GM18519 (cell line): ENCODE measurements around the gene ANKLE2.

ENCODE experiments used
- ATAC-seq: cut with Tn5 transposase; IDR thresholded peaks from one replicate; pipeline ENCODE4 v1.9.1; 2021; ENCODE audit warnings: mild to moderate bottlenecking, moderate library complexity; ENCODE audit not compliant: unreplicated experiment, low FRiP score

ANKLE2 gene

GRCh38 chr12:132748319-132748718 is 13.3 kb downstream of the ANKLE2 start:
- no peak for ATAC-seq

GRCh38 chr12:132747896-132748295 is 13.7 kb downstream of the ANKLE2 start:
- no peak for ATAC-seq

- no peak for ATAC-seq
Measured at GRCh38 chr12:132747395-132747794, 14.2 kb downstream of the ANKLE2 start.

- no peak for ATAC-seq
Measured at GRCh38 chr12:132746613-132747012, 15.0 kb downstream of the ANKLE2 start.

DNA sequence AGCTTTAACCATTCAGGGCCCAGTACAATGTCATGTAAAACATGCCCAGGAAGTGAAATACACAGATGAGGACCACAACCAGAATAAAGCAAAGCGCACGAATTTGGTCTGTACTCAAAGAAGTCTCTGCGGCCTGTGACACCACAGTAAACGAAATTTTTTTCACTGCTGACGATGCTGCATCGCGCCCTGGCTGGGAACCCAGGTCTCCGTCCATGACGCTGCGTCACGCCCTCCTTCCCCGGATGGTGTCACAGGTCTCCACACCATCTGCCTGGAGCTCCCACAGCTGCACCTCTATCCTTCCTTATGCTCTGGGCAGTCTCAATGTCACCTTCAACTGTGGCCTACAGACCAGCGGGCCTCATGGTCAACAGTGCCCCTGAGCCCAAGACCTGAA is 17.8 kb downstream of the ANKLE2 start:
- no peak for ATAC-seq

- no peak for ATAC-seq
Measured at GRCh38 chr12:132741620-132742019, 20.0 kb downstream of the ANKLE2 start.

GRCh38 chr12:132740652-132741051 is 21.0 kb downstream of the ANKLE2 start:
- no peak for ATAC-seq

DNA sequence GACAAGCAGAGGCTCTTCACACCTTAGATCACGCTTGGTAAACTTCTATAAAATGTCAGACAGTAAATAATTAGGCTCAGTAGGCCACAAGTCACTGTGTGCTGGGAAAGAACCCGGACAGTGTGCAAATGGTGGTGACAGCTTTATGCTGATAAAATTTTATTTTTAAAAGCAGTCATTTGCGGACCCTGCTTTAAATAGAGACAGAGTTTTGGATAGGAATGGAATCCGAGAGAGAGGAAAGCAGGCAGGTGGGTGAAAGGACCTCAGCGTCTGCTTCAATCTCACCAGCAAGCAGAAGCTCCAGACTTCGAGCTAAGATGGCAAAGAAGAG is 21.4 kb downstream of the ANKLE2 start:
- ATAC-seq: no peak

DNA sequence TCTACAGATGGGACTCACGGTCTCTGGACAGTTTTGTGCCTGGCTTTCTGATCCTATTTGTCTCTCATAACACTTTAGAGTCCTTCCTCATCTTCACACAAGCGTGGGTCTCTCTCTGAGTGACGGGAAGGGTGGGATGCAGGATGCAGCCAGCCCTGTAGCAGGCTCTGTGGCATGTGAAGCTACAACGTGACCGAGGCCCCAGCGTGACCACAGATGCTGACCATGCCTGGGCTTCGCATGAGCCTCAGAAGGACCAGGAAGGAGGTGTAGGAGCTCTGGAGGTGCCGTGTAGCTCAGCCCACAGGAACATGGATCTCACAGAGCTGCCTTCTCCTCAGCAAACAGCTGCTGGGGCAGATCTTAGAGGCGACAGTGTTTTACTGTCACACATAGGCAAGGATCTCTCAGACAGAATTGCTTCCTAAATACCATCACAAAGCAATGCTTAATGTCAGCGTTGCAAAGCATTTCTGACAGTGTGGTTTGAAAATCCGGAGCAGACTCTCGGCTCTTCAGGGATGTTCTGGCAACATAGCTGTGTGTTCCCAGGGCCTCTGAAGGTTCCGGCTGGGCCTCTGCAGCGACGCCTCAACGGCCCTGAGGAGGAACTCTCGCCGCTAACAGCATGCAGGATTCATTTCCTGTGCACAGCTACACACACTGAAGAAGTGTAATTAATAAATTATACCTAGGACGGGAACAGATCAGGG is 21.9 kb downstream of the ANKLE2 start:
- no peak for ATAC-seq

GRCh38 chr12:132736913-132737312 is 24.7 kb downstream of the ANKLE2 start:
- ATAC-seq: no peak

- ATAC-seq: no peak
Measured at GRCh38 chr12:132736378-132736777, 25.3 kb downstream of the ANKLE2 start.

DNA sequence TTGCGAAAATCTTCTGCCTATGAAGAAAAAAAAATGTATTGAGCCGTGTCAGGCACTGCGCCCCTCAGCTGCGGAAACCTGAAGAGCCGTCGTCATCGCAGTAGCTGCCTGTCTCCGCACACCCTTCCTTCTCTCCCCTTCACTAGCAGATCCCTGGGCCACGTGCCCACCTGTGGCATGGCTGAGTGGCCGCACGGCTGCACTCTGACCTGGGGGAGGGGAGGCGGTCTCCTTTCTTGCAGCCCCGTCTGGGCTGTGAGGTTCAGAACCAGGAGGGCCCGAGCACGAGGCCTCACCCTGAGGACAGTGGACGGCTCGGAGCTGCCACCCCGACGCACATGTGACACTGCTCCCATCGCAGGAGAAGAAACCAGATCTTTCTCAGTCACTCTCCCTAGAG is 26.1 kb downstream of the ANKLE2 start:
- ATAC-seq: no peak

DNA sequence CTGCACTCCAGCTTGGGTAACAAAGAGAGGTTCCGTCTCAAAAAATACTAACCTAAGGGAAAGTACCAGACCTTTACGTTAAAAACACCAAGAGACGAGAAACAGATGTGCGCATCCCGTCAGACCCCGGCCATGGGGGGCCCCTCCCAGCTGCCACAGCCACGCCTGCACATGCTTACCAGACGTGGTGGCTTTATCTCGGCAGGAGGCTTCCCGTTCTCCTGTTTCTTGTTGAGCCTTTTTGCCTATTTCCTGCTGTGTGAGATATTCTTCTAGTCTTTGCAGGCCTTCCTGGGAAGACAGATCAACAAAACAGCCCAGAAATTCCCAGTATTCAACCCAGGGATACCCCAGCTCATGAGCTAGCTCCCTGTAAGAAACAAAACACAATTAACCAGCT is 27.4 kb downstream of the ANKLE2 start:
- ATAC-seq: no peak

GRCh38 chr12:132731574-132731973 is 30.1 kb downstream of the ANKLE2 start:
- ATAC-seq: no peak

DNA sequence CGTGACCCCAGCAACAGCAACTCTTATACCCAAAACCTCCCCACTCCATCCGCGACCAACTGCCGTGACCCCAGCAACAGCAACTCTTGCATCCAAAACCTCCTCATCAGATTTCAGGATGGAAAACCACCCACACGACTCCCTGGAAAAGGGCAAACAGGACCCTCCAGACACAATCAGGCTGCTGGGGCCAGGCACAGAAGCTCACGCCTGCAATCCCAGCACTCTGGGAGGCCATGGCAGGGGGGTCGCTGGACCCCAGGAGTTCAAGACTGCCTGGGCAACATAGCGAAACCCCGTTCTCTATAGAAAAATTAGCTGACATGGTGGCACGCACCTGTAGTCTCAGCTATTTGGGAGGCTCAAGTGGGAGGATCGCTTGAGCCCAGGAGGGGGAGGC is 31.3 kb downstream of the ANKLE2 start:
- ATAC-seq: no peak

DNA sequence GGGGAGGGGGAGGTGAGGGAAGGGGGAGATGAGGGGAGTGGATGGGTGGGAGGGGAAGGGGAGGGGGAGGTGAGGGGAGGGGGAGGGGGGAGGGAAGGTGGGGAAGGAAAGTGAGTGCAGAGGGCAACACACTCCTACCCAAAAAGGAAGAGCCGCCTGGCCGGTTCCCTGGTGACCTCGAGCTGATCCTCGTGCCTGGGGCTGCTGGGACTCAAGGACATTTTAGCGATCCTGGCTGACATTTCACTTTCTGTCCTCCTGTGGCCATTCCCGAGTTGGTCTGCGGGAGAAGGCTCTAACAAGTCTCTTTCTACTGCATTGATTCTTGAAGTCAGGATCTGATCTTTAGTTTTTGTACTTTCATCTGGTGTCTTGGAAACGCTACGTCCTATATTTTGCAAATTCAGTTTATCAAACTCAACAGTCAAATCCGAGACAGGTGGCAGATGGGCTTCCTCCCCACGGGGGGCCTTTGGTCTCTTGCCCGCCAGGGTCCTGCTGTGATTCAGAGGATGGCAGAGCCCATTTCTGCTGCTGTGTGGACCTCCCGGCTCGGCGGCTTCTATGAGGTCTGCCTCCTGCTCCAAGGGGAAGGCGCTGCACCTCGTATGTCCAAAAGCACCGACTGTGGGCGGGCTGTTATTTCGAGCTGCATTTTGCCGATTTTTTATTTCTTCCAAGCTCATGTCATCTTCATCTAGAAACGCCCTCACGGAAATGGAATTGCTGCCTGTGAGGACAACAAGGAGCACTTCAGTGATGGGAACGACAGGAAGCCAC is 31.9 kb downstream of the ANKLE2 start:
- no peak for ATAC-seq

- no peak for ATAC-seq
Measured at GRCh38 chr12:132728502-132728901, 33.1 kb downstream of the ANKLE2 start.

GRCh38 chr12:132727091-132727794 is 34.4 kb downstream of the ANKLE2 start:
- no peak for ATAC-seq

DNA sequence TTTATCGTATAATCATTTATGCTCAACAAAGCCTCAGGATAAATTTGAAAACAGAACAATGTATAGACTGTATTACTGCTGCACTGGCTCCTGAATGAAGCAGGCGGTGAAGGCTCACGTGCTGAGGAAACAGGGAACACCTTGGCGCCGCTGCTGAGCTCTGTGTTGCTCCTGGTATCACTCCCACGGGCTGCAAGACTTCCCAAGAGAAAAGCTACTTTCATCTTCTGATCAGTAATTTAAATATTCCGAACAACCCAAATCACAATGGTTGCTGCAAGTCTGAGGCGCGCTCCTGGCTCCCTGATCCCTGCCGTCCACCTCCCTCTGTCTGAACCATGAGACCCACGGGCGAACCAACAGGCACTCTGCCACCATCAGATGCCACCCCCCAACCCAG is 35.2 kb downstream of the ANKLE2 start:
- no peak for ATAC-seq

DNA sequence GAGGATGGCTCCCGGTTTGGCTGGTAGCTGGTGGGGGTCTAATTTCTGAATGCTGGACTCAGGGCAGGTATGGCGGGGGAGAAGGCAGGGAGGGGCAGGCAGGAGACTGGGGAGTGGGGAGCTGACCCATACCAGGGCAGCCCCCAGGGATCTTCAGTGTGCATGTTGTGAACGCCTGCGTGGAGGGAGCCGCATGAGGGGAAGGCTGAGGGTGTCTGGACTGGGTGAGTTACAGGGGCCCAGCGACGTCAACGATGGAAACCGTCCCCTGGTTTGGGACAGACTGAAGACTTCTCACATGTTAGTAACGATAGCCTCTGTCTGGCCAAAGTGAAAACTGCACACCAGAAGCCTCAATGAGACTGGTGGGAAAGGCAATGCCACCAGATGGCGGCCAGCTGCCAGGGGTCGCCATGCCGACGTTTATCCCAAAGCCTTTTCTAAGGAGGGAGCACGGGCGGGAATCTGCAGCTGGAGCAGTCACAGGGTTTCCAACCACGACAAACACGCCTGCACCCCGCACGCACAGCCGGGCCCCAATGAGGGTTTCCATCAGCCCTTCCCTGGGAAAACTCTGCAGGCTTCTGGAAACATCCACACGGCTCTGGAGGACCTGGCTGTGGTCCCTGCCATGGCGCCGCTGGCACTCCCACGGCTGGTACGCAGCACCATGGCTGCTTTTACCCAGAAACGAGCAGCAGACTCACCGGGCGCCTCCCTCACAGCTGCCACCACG is 37.0 kb downstream of the ANKLE2 start:
- no peak for ATAC-seq

GRCh38 chr12:132723764-132724140 is 37.9 kb downstream of the ANKLE2 start:
- no peak for ATAC-seq
